ENCODE measurements around the gene BANP. TPM values are rescaled to one million over a fixed set of nuclear protein-coding genes. Genes with fewer than 3 reads are reported as not detected.
"Not testable (repeated sequence)": the region's sequence is repeated elsewhere in the genome, so short reads cannot be mapped to it uniquely, and the experiment has no call there.

The BANP gene
- total RNA-seq, 3 donors from 2014 or later (not counting 1 experiment from before 2014, with no cell fraction given) = 88.8 to 117 (median 117) TPM

- ATAC-seq; H3K27me3 ChIP-seq (ENCODE audit: control insufficient read depth, insufficient read depth, low read length); H3K27ac ChIP-seq (ENCODE audit: low read length); H3K4me3 Mint-ChIP-seq; H3K27me3 Mint-ChIP-seq (ENCODE audit: low read depth in 2 of 2); H3K4me3 ChIP-seq (ENCODE audit: low read length); DNase-seq; H3K36me3 Mint-ChIP-seq; H3K9me3 ChIP-seq (ENCODE audit: control insufficient read depth, insufficient read depth, low read length); H3K9me3 Mint-ChIP-seq: not testable (repeated sequence)
- peaks cover 49% of the 10 kb centered on the region for H3K4me1 ChIP-seq (ENCODE audit: control insufficient read depth, insufficient read depth, low read length)
- Mint-ChIP-seq H3K27ac (peak overlapping the region in 1 of 2 donors; percentile 94), H3K4me1 (peaks cover 42 to 58% of the 10 kb centered on the region in 2 donors)
- peaks cover 16% of the 10 kb centered on the region for H3K36me3 ChIP-seq (ENCODE audit: control insufficient read depth, insufficient read depth, low read length)
- intact Hi-C loops (cut with micrococcal nuclease) = loop anchor here (5.0 kb wide), 1 partner anchor 487 kb away; no protein-coding TSS in a partner anchor
- 96% methylated on average over 14 of the region's 15 CpGs for WGBS (ENCODE audit: insufficient coverage)
These were observed 32.9 kb downstream of the BANP start for GRCh38 chr16:87984180-87984579.

- ATAC-seq = no peak
- no peak overlapping the region for H3K4me3 ChIP-seq (ENCODE audit: low read length)
- H3K4me1 Mint-ChIP-seq = peaks cover 36 to 55% of the 10 kb centered on the region in 2 donors
- 97% methylated on average over 28 of the region's 28 CpGs for WGBS (ENCODE audit: insufficient coverage)
- H3K36me3 ChIP-seq (ENCODE audit: control insufficient read depth, insufficient read depth, low read length) = peaks cover 16% of the 10 kb centered on the region
- no peaks in the 10 kb centered on the region for H3K36me3 Mint-ChIP-seq
- H3K9me3 Mint-ChIP-seq = no peaks in the 10 kb centered on the region
- no peaks in the 10 kb centered on the region for H3K9me3 ChIP-seq (ENCODE audit: control insufficient read depth, insufficient read depth, low read length)
- TF ChIP-seq CTCF (IDR thresholded peaks at IDR 0.05) = no peak
- peaks cover 0 to 4% of the 10 kb centered on the region in 2 donors for H3K27me3 Mint-ChIP-seq (ENCODE audit: low read depth in 2 of 2)
- H3K27ac ChIP-seq (ENCODE audit: low read length) = no peak overlapping the region
- H3K4me3 Mint-ChIP-seq = no peak overlapping the region
- no peak for DNase-seq
- peak overlapping the region in 1 of 2 donors; percentile 40 for H3K27ac Mint-ChIP-seq
- no peaks in the 10 kb centered on the region for H3K27me3 ChIP-seq (ENCODE audit: control insufficient read depth, insufficient read depth, low read length)
- intact Hi-C loops (cut with micrococcal nuclease) = loop anchor here (5.0 kb wide), 2 partner anchors 32 to 487 kb away; partner anchors contain the start of gene BANP
- H3K4me1 ChIP-seq (ENCODE audit: control insufficient read depth, insufficient read depth, low read length) = peaks cover 43% of the 10 kb centered on the region
These were observed 33.5 kb downstream of the BANP start for GRCh38 chr16:87984632-87985267.

- H3K27ac ChIP-seq (ENCODE audit: low read length); H3K27ac Mint-ChIP-seq; H3K4me3 ChIP-seq (ENCODE audit: low read length); H3K27me3 Mint-ChIP-seq (ENCODE audit: low read depth in 2 of 2); H3K36me3 Mint-ChIP-seq; ATAC-seq; H3K4me3 Mint-ChIP-seq; DNase-seq; H3K27me3 ChIP-seq (ENCODE audit: control insufficient read depth, insufficient read depth, low read length); H3K9me3 ChIP-seq (ENCODE audit: control insufficient read depth, insufficient read depth, low read length); H3K9me3 Mint-ChIP-seq: not testable (repeated sequence)
- peaks cover 36% of the 10 kb centered on the region for H3K4me1 ChIP-seq (ENCODE audit: control insufficient read depth, insufficient read depth, low read length)
- peaks cover 16% of the 10 kb centered on the region for H3K36me3 ChIP-seq (ENCODE audit: control insufficient read depth, insufficient read depth, low read length)
- H3K4me1 Mint-ChIP-seq = peaks cover 28 to 48% of the 10 kb centered on the region in 2 donors
- intact Hi-C loops (cut with micrococcal nuclease) = loop anchor here (5.0 kb wide), 1 partner anchor 33 kb away; the partner anchor contains the start of gene BANP
- WGBS (ENCODE audit: insufficient coverage) = 95% methylated on average over 5 of the region's 5 CpGs
These were observed 34.3 kb downstream of the BANP start for GRCh38 chr16:87985493-87985892.

GRCh38 chr16:87986361-87986849 lies 35.2 kb downstream of the BANP start:
- not testable (repeated sequence) for H3K36me3 Mint-ChIP-seq; H3K9me3 ChIP-seq (ENCODE audit: control insufficient read depth, insufficient read depth, low read length); H3K27me3 Mint-ChIP-seq (ENCODE audit: low read depth in 2 of 2); H3K9me3 Mint-ChIP-seq; H3K27ac ChIP-seq (ENCODE audit: low read length); H3K27me3 ChIP-seq (ENCODE audit: control insufficient read depth, insufficient read depth, low read length); H3K4me3 Mint-ChIP-seq; H3K4me3 ChIP-seq (ENCODE audit: low read length)
- H3K27ac Mint-ChIP-seq = peak overlapping the region; percentile 56 to 65
- peak; percentile 84 to 95 (median 89) for ATAC-seq
- Histone ChIP-seq H3K36me3 (ENCODE audit: control insufficient read depth, insufficient read depth, low read length) (peaks cover 16% of the 10 kb centered on the region), H3K4me1 (ENCODE audit: control insufficient read depth, insufficient read depth, low read length) (peaks cover 27% of the 10 kb centered on the region)
- H3K4me1 Mint-ChIP-seq = peaks cover 22 to 40% of the 10 kb centered on the region in 2 donors
- DNase-seq = peak; percentile 26 to 47
- WGBS (ENCODE audit: insufficient coverage) = 89% methylated on average over 5 of the region's 5 CpGs
- intact Hi-C loops (cut with micrococcal nuclease) = loop anchor here (5.0 kb wide), 1 partner anchor 34 kb away; the partner anchor contains the start of gene BANP

GRCh38 chr16:87988596-87988995 lies 37.4 kb downstream of the BANP start:
- H3K9me3 ChIP-seq (ENCODE audit: control insufficient read depth, insufficient read depth, low read length); H3K36me3 Mint-ChIP-seq; H3K27ac ChIP-seq (ENCODE audit: low read length); H3K9me3 Mint-ChIP-seq; H3K27ac Mint-ChIP-seq; DNase-seq; H3K4me3 Mint-ChIP-seq; ATAC-seq; H3K4me1 ChIP-seq (ENCODE audit: control insufficient read depth, insufficient read depth, low read length); H3K27me3 Mint-ChIP-seq (ENCODE audit: low read depth in 2 of 2); H3K4me3 ChIP-seq (ENCODE audit: low read length); H3K27me3 ChIP-seq (ENCODE audit: control insufficient read depth, insufficient read depth, low read length): not testable (repeated sequence)
- peaks cover 11% of the 10 kb centered on the region for H3K36me3 ChIP-seq (ENCODE audit: control insufficient read depth, insufficient read depth, low read length)
- intact Hi-C loops (cut with micrococcal nuclease) = loop anchor here (5.0 kb wide), 1 partner anchor 36 kb away; the partner anchor contains the start of gene BANP
- H3K4me1 Mint-ChIP-seq = peaks cover 0 to 18% of the 10 kb centered on the region in 2 donors
- 95% methylated on average over 9 of the region's 9 CpGs for WGBS (ENCODE audit: insufficient coverage)

GRCh38 chr16:87990254-87990653 lies 39.0 kb downstream of the BANP start:
- WGBS (ENCODE audit: insufficient coverage) = 97% methylated on average over 4 of the region's 4 CpGs
- H3K27me3 Mint-ChIP-seq (ENCODE audit: low read depth in 2 of 2); H3K4me3 Mint-ChIP-seq; ATAC-seq; H3K27ac ChIP-seq (ENCODE audit: low read length); H3K4me3 ChIP-seq (ENCODE audit: low read length); H3K9me3 Mint-ChIP-seq; H3K9me3 ChIP-seq (ENCODE audit: control insufficient read depth, insufficient read depth, low read length); H3K4me1 Mint-ChIP-seq; H3K36me3 ChIP-seq (ENCODE audit: control insufficient read depth, insufficient read depth, low read length); H3K36me3 Mint-ChIP-seq; H3K27me3 ChIP-seq (ENCODE audit: control insufficient read depth, insufficient read depth, low read length); H3K27ac Mint-ChIP-seq; DNase-seq; intact Hi-C loops (cut with micrococcal nuclease); H3K4me1 ChIP-seq (ENCODE audit: control insufficient read depth, insufficient read depth, low read length): not testable (repeated sequence)

GRCh38 chr16:87992142-87992541 lies 40.9 kb downstream of the BANP start:
- not testable (repeated sequence) for H3K4me1 Mint-ChIP-seq, H3K36me3 Mint-ChIP-seq, H3K4me3 Mint-ChIP-seq

More at GRCh38 chr16:87992142-87992541, 40.9 kb downstream of the BANP start:
- H3K27ac Mint-ChIP-seq; H3K9me3 Mint-ChIP-seq; H3K4me3 ChIP-seq (ENCODE audit: low read length); H3K9me3 ChIP-seq (ENCODE audit: control insufficient read depth, insufficient read depth, low read length); DNase-seq; ATAC-seq; H3K27me3 ChIP-seq (ENCODE audit: control insufficient read depth, insufficient read depth, low read length); H3K4me1 ChIP-seq (ENCODE audit: control insufficient read depth, insufficient read depth, low read length); H3K36me3 ChIP-seq (ENCODE audit: control insufficient read depth, insufficient read depth, low read length); intact Hi-C loops (cut with micrococcal nuclease); H3K27me3 Mint-ChIP-seq (ENCODE audit: low read depth in 2 of 2); H3K27ac ChIP-seq (ENCODE audit: low read length): not testable (repeated sequence)
- 100% methylated on average over 2 of the region's 7 CpGs for WGBS (ENCODE audit: insufficient coverage)
